GM19023 (cell line): ENCODE data around the gene SIM1.
"Not testable (repeated sequence)": the region's sequence is repeated elsewhere in the genome, so short reads cannot be mapped to it uniquely, and the experiment has no call there.

Experiments used
- ATAC-seq: cut with Tn5 transposase; IDR thresholded peaks from one replicate; pipeline ENCODE4 v1.9.1; 2021; ENCODE audit warnings: mild to moderate bottlenecking, moderate library complexity; ENCODE audit not compliant: unreplicated experiment

The SIM1 gene

DNA sequence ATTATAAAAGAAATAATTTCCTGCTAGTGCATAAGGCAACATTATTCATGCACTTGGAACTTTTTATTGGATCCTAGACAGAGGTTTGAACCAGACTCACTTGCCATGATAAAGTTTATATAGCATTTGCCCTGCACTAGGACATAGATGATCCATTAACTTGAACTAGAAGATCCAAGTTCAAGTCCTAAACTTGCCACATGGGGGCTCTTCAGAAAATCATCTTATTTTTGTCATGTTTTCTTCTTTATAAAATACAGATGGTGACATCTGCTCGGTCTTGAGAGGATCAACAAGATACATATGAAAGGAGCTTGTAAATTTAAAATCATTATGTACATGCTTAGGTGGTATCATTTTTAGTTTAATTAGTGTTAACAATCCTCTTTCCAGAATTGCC lies 94.5 kb downstream of the SIM1 start:
- ATAC-seq = no peak

DNA sequence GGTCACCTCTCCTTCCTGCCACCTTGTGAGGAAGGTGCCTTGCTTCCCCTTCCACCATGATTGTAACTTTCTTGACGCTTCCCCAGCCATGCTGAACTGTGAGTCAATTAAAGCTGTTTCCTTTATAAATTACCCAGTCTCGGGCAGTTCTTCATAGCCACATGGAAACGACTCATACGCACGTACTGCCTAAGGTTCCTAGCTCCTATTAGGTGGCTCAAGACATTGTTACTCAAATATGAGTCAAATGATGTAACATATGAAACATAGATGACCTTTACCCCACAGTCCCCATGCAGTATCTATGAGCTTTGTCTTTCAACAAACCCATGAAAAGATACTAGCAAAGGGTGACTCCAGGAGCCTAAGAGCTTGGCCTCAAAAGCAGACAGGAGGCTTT lies 98.3 kb downstream of the SIM1 start:
- no peak for ATAC-seq

DNA sequence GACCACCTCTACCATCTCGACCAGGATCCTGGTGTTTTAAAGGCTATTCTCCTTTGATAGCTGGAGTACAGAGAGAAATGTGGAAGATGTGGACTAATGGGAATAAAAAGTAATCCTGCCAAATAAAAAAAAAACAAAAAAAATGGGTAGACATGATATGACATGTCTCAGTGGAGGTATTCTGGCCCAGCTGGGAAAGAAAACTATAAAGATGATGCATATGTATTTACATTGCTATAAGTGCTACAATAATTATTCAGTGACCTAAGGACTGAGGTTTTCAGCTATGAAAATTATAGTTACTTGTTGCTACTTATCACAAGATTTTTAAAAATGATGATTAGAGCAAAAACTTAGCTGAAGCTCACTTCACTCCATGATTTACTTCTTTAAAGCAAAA lies 101.1 kb downstream of the SIM1 start:
- no peak for ATAC-seq

DNA sequence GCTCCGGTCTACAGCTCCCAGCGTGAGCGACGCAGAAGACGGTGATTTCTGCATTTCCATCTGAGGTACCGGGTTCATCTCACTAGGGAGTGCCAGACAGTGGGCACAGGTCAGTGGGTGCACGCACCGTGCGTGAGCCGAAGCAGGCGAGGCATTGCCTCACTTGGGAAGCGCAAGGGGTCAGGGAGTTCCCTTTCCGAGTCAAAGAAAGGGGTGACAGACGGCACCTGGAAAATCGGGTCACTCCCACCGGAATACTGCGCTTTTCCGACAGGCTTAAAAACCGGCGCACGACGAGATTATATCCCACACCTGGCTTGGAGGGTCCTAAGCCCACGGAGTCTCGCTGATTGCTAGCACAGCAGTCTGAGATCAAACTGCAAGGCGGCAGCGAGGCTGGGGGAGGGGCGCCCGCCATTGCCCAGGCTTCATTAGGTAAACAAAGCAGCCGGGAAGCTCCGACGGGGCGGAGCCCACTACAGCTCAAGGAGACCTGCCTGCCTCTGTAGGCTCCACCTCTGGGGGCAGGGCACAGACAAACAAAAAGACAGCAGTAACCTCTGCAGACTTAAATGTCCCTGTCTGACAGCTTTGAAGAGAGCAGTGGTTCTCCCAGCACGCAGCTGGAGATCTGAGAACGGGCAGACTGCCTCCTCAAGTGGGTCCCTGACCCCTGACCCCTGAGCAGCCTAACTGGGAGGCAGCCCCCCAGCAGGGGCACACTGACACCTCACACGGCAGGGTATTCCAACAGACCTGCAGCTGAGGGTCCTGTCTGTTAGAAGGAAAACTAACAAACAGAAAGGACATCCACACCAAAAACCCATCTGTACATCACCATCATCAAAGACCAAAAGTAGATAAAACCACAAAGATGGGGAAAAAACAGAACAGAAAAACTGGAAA lies 109.7 kb downstream of the SIM1 start:
- not testable (repeated sequence) for ATAC-seq

DNA sequence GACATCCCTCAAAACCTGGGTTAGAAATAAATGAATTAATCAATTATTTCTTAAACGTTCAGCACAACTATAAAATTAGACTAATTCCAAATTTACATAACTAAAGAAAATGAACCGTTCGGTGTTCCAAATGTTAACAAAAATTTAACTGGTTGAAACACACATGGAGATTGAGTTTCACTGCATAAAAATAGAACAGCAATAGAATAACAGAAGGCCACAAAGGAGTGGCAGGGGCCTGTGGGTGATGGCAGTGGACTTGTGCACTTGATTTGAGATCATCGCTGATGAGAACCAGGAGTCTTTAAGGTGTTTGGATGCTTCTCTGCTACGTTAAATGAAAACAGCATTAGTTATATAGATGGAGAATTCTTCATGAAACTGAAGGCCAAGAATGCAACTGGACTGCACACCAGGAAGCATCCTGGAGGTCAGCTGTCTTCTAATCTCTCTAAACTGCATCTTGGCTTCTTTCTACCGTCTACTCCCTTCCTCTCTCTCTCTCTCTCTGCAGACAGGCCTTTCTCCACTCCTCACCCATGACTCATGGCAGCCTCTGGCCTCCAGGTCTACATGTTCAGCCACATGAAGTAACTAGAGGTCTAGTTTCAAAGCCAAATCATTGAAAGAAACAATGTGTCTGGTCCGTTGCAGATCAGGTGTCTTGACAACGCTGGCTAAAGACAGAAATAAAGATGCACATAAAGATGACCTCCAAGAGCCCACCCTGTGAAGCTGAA lies 111.3 kb downstream of the SIM1 start:
- ATAC-seq = no peak

DNA sequence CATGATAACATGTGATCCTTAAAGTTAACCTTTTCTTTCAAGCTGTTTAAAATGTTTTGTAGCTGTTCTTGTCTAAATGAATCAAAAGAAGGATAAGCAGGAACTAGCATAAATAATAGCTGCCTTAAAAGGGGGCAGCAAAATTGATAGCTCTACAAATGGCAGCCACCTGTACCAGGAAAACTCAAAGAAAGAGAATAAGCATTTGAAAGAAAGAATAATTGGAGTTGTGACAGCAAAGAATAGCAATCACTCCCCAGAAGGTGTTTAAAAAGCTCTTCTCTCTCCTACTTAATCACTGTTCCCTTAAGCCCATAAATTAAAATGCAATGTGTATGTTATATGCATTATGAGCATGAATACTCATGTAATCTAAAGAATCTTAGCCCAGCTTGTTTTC lies 114.6 kb downstream of the SIM1 start:
- ATAC-seq = no peak

DNA sequence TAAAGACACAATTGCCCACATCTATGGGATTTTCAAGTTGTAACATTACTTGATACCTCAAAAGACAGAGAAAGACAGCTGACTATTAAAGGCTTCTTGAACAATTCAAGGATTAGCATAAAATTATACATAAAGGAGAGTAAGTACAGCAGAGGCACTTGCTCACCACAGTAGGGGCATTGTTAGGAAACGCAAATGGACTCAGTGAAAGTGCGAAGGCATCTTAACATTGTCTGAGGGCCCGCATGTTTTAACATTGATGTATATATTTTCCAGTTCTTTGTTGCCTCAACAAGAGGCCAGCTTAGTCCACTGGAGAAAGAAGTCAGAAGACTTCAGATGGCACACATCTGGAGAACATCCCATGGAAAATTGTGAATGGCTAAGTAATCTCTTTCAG lies 115.4 kb downstream of the SIM1 start:
- no peak for ATAC-seq

DNA sequence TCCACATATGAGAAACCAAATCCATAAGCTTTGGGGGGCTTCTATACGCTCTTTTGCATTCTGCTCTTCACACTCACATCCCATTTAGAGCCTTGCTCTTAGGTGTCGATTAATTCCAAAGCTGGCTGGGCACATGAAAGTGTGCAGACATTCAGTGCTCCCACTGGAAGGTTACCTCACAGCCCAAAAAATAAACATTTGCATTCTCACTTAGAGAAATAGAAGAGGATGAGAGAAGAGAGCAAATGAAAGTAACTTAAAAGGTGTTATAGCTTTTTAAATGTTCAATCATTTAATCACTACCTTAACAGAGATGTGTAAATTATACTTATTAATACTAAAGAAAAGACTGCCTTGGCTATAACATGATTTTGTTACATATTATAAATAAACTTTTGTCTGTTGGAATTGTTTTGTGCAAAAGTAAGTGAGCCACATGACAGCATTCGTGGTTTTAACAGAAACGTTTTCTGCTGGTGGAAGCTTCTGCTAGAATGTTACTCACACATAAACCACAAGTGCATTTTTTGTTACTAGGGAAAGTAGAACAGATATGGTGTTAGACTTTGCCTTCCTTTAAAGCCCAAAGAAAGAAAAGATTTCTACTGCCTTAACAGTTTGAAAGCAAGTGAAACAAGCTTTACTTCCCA lies 116.7 kb downstream of the SIM1 start:
- no peak for ATAC-seq

DNA sequence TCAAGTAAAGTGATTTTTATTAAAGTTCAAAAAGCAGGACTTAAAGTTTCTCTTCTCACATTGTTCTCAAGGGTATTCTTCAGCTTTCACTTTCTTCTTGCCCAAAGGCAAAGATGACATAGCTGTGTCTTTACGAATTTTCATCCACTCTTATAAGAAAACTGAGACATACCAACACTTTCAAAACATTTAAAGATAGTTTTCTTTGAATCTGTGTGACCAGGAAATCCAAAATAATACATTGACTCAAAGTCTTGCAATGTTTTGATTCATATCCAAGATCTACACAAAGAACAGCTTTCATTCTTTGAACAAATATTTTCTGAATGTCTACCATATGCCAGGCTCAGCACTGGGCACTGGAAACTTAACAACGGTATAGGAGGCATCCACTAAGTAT lies 117.9 kb downstream of the SIM1 start:
- ATAC-seq = no peak

DNA sequence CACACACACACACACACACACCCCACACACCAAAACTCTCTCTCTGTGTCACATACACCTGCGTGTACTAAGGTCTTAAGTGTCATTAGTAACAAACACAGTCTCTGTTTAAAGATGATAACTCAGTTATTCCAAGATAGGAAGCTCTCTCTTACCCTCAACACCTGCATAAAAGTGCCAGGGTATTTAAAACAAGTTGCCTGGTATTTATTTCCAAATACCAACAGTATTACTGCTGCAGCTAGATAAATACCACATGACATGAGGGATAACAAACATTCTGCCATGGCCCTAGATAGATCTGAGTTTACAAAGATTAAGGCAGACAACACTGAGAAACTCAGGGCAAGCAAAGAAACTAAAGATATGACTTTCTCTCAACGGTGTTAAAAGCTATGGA lies 118.5 kb downstream of the SIM1 start:
- ATAC-seq = no peak

DNA sequence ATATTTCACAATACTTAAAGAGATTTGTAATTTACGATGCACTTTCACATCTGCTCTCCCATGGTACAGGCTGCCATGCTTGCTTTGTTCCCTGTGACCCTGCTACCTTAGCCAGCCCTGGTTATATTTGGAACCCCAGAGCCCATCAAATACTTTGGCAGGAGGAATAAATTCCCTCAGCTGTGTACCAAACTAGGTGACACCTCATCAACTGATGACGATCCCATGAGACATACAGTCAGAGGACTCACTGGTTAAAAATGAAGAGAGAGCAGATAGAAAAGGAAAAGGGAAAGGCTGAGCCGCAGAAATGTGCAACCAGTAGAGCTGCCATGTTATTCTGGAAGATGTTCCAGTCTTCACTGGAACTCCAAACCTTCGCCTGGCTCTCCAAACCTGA lies 120.0 kb downstream of the SIM1 start:
- no peak for ATAC-seq

DNA sequence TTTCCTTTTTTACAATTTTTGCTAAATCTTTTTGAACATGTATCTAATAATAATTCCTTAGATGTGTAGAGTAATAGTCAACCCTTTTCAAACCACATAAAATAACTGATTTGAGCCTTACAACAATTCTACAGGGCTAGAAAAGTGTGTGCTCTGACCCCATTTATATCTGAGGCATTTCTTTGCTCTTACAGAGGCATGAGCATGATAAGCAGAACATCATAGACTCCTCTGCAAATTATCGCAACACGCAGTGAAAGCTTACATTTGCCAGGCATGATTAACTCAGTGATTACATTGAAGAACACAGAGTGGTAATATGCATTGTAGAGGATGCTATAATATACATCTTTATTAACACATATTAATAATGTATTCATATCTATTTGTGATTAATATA lies 120.4 kb downstream of the SIM1 start:
- no peak for ATAC-seq

DNA sequence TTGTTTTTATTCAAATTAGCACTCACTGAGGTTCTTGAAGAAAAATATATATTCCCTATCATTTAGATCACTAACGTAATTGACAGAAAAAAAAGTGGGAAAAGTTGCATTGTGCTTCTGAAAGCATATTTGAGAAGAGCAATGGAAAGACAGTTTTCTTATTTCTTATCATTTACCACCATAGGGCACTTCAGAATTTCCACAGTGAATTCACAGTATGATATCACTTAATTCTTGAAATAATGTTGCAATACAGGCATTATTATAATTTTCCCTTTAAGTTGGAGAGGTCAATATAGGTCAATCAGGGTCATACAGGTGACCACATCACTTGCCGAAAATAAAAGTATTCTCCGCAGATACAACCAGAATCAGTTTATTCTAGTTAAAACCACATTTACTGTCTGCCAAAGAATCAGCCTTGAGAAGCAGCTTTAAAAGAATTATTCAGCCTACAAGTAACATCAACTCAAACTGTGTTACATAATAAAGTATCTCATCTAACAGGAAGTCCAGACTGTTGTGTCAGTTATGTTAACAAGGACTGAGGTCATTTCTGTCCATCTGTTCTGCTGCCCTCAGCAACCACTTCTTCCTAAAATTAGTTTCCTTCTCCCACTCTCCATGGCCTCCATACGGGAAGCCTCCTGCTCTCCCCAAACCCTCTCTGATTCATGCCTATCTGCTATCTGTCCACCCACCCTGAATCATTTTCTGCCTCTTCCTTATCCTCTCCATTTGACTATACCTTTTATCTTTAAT lies 121.2 kb downstream of the SIM1 start:
- ATAC-seq = no peak

DNA sequence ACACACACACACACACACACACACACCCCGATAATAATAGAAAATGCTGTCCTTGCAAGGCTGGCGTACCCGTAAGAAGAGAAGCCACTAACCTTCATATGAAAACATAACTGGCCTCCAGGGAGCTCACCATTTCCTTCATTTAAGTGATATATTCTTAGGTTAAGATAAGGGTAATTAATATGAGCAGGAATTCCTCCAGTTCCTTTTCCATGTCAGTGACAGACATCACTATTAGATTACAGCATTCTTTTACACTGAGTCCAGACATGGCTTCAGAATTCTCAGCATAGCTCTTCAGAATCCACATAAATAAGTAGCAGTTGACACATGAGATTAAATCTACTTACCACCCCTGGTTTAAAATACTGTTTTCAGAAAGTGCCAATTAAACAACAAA lies 121.9 kb downstream of the SIM1 start:
- no peak for ATAC-seq

DNA sequence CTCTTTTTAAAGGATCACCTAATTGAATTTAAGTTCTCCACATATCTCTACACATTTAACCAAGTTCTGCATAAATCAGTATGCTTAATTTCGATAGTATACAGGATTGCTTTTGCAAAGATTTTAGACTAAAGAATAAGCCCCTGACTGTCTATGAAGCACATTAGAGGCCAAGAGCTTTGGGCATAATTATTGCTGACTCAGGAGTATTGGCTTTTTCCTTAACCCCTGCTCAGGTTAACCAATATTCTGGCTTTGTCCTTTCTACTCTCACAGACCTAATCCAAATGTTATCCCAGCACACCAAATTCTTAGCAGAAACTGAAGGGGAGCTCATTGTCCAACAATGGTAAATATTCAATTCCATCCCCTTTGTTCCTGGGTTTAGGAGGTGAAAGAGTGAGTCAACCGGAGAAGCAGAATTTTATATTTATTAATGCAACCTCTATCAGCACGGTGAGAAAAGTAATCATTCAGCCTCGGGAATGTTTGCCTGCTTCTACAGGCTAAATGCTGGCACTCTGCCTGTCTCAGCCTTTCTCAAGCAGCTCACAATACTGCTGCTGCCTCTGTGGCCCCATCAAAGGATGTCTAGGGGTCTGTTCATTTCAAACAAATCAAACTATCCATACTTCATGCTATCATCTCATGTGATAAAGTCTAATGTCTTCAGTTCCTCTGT lies 125.0 kb downstream of the SIM1 start:
- no peak for ATAC-seq

DNA sequence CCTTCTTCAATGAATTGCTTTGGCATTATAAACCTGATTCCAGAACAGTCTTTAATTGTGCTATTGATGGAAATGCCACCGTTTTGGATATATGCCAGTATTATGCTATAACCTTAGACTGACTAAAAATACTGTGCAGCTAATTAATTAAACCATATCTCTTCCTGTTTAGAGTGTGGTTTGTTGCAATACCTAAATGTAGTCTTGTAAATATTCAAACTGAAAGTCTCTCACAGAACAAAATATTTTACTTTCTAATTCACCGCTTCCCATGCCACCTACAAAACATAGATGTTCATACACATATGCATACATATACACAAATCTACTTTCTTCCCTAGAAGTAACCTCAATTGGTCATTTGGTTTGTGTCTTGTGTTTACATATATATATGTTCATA lies 126.6 kb downstream of the SIM1 start:
- no peak for ATAC-seq

DNA sequence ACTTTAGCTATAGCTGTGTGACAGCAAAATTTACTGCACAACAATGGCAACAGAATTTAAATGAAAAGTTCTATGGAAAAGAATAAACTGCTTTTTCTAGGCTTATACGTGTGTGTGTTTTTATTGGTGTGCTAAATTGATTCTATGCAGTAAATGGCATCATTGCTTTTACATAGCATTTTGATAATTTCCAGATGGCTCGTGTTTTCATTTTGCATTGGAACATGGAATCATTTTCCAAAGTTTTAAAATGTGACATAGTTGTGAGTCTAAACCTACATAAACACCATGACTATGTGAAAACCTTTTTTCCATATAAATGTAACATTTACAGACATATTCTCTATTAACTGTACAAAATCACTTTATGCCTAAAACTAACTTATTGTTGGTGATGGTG lies 127.8 kb downstream of the SIM1 start:
- ATAC-seq = no peak

DNA sequence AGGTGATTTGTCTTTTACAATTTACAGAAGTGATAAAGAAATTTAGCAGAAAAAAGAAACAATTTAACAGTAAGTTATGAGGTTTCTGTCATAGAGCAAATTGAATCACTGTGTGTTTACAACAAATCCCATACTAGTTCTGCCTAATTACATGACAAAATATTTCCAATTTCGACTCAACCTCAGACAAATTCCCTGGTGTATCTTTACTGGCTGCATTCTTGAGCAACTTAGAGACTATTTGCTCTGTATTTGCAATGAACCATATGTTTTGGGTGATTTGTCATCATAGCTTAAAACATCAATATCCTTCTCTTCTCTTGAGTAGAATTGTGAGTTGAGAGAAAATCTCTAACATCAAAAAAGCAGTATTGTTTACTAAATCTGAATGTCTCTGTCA lies 128.7 kb downstream of the SIM1 start:
- no peak for ATAC-seq
